ENCODE data around the gene MPZL1. TPM values are rescaled to one million over a fixed set of nuclear protein-coding genes. Genes with fewer than 3 reads are reported as not detected.

Gene MPZL1
- total RNA-seq, 1 experiment from 2014 or later: 71.7 TPM

GRCh38 chr1:167832693-167833092 is 110.9 kb downstream of the MPZL1 start:
- Mint-ChIP-seq H3K4me3 (no peak overlapping the region), H3K27ac (no peak overlapping the region), H3K4me1 (peaks cover 26% of the 10 kb centered on the region), H3K9me3 (no peaks in the 10 kb centered on the region), H3K27me3 (ENCODE audit: low read depth) (no peaks in the 10 kb centered on the region), H3K36me3 (no peaks in the 10 kb centered on the region)
- CTCF ChIA-PET: interaction anchor here (1.8 kb wide), 1 partner anchor 250 kb away, joined by 7 read pairs; no protein-coding TSS in a partner anchor
- peak; percentile 51 for DNase-seq (ENCODE audit: low spot score)
- TF ChIP-seq TEAD4 (CRISPR knock-in tag; IDR thresholded peaks at IDR 0.05) (no peak), MAX (CRISPR knock-in tag; IDR thresholded peaks at IDR 0.05) (no peak), SMAD3 (CRISPR knock-in tag; IDR thresholded peaks at IDR 0.05; ENCODE audit: borderline replicate concordance) (no peak), TP53 (CRISPR knock-in tag; IDR thresholded peaks at IDR 0.05) (no peak), FOXP1 (CRISPR knock-in tag; IDR thresholded peaks at IDR 0.05; ENCODE audit: borderline replicate concordance) (no peak), ETV6 (CRISPR knock-in tag; IDR thresholded peaks at IDR 0.05) (no peak), NR3C1 (CRISPR knock-in tag; conservative IDR thresholded peaks at IDR 0.05; ENCODE audit: low read depth) (no peak), ERG (CRISPR knock-in tag; IDR thresholded peaks at IDR 0.05) (no peak)
- TF ChIP-seq, protein P1, sequence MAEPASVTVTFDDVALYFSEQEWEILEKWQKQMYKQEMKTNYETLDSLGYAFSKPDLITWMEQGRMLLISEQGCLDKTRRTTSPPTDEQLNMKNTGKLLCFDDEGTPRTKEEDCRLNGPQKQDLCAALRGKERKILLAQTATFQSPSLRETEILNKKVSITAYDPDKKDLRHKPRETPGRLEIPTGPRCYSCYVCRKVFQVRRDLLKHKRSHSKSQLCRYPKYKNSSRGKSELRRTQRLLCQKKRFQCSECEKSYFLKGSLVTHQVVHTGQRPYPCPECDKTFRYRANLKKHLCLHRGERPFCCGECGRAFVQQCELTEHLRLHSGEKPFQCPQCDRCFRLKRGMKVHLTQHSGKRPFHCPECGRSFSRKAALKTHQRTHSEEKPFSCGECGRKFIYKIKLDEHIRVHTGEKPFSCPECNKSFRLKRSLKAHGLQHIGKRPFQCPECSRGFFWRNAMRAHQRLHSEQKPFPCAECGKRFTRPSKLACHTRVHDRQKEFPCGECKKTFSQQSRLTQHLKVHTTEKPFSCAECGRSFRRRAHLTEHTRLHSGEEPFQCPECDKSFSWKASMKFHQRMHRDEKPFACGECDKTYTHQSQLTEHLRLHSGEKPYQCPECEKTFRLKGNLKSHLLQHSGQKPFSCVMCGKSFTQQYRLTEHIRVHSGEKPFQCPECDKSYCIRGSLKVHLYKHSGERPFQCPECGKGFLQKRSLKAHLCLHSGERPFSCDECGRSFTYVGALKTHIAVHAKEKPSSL (CRISPR knock-in tag; conservative IDR thresholded peaks at IDR 0.05): no peak
- TF ChIP-seq, protein P2, sequence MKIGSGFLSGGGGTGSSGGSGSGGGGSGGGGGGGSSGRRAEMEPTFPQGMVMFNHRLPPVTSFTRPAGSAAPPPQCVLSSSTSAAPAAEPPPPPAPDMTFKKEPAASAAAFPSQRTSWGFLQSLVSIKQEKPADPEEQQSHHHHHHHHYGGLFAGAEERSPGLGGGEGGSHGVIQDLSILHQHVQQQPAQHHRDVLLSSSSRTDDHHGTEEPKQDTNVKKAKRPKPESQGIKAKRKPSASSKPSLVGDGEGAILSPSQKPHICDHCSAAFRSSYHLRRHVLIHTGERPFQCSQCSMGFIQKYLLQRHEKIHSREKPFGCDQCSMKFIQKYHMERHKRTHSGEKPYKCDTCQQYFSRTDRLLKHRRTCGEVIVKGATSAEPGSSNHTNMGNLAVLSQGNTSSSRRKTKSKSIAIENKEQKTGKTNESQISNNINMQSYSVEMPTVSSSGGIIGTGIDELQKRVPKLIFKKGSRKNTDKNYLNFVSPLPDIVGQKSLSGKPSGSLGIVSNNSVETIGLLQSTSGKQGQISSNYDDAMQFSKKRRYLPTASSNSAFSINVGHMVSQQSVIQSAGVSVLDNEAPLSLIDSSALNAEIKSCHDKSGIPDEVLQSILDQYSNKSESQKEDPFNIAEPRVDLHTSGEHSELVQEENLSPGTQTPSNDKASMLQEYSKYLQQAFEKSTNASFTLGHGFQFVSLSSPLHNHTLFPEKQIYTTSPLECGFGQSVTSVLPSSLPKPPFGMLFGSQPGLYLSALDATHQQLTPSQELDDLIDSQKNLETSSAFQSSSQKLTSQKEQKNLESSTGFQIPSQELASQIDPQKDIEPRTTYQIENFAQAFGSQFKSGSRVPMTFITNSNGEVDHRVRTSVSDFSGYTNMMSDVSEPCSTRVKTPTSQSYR (CRISPR knock-in tag; IDR thresholded peaks at IDR 0.05): no peak
- ATAC-seq: peak; percentile 91
- POLR2A ChIA-PET: no interaction called here

DNA sequence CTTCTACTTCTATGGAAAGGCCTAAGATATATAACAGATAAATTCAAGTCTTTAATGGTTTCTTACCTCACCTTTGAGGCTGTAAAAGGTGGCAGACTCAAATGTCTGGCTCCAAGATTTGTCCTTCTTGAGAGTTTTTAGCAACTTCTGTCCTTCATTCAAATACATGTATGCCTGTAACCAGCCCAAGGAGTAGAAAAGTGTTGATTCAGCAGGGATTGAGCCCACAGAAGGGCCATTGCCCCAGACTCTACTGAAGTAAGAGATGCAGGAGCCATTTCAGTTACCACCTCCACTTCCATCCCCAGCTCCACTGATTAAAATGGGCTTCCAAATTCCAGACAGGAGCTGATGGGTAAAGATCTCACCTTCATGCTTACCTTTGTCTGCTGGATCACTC is 112.1 kb downstream of the MPZL1 start:
- TF ChIP-seq ZNF416 (CRISPR knock-in tag; IDR thresholded peaks at IDR 0.05) (no peak), FOXP1 (CRISPR knock-in tag; IDR thresholded peaks at IDR 0.05; ENCODE audit: borderline replicate concordance) (no peak), FOXJ3 (CRISPR knock-in tag; IDR thresholded peaks at IDR 0.05; ENCODE audit: borderline replicate concordance) (no peak)
- TF ChIP-seq, protein P1 (CRISPR knock-in tag; conservative IDR thresholded peaks at IDR 0.05): no peak
- Mint-ChIP-seq H3K9me3 (no peaks in the 10 kb centered on the region), H3K4me3 (no peak overlapping the region), H3K27ac (no peak overlapping the region), H3K27me3 (ENCODE audit: low read depth) (no peaks in the 10 kb centered on the region), H3K36me3 (no peaks in the 10 kb centered on the region), H3K4me1 (peaks cover 26% of the 10 kb centered on the region)
- ATAC-seq: no peak
- CTCF ChIA-PET: no interaction called here
- no peak for DNase-seq (ENCODE audit: low spot score)
- POLR2A ChIA-PET: no interaction called here

GRCh38 chr1:167836197-167836596 is 114.4 kb downstream of the MPZL1 start:
- H3K27ac Mint-ChIP-seq: no peak overlapping the region
- POLR2A ChIA-PET: no interaction called here
- H3K27me3 Mint-ChIP-seq (ENCODE audit: low read depth): no peaks in the 10 kb centered on the region
- no peaks in the 10 kb centered on the region for H3K9me3 Mint-ChIP-seq
- no peak overlapping the region for H3K4me3 Mint-ChIP-seq
- no peak for ATAC-seq
- DNase-seq (ENCODE audit: low spot score): no peak
- CTCF ChIA-PET: no interaction called here
- H3K36me3 Mint-ChIP-seq: no peaks in the 10 kb centered on the region
- H3K4me1 Mint-ChIP-seq: peaks cover 9% of the 10 kb centered on the region; the same call in 1 of the 2 replicates
- TF ChIP-seq ZBTB21 (CRISPR knock-in tag; IDR thresholded peaks at IDR 0.05; ENCODE audit: borderline replicate concordance): no peak
- TF ChIP-seq, protein P3, sequence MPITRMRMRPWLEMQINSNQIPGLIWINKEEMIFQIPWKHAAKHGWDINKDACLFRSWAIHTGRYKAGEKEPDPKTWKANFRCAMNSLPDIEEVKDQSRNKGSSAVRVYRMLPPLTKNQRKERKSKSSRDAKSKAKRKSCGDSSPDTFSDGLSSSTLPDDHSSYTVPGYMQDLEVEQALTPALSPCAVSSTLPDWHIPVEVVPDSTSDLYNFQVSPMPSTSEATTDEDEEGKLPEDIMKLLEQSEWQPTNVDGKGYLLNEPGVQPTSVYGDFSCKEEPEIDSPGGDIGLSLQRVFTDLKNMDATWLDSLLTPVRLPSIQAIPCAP (CRISPR knock-in tag; IDR thresholded peaks at IDR 0.05): no peak
- TF ChIP-seq, protein P4, sequence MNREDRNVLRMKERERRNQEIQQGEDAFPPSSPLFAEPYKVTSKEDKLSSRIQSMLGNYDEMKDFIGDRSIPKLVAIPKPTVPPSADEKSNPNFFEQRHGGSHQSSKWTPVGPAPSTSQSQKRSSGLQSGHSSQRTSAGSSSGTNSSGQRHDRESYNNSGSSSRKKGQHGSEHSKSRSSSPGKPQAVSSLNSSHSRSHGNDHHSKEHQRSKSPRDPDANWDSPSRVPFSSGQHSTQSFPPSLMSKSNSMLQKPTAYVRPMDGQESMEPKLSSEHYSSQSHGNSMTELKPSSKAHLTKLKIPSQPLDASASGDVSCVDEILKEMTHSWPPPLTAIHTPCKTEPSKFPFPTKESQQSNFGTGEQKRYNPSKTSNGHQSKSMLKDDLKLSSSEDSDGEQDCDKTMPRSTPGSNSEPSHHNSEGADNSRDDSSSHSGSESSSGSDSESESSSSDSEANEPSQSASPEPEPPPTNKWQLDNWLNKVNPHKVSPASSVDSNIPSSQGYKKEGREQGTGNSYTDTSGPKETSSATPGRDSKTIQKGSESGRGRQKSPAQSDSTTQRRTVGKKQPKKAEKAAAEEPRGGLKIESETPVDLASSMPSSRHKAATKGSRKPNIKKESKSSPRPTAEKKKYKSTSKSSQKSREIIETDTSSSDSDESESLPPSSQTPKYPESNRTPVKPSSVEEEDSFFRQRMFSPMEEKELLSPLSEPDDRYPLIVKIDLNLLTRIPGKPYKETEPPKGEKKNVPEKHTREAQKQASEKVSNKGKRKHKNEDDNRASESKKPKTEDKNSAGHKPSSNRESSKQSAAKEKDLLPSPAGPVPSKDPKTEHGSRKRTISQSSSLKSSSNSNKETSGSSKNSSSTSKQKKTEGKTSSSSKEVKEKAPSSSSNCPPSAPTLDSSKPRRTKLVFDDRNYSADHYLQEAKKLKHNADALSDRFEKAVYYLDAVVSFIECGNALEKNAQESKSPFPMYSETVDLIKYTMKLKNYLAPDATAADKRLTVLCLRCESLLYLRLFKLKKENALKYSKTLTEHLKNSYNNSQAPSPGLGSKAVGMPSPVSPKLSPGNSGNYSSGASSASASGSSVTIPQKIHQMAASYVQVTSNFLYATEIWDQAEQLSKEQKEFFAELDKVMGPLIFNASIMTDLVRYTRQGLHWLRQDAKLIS (CRISPR knock-in tag; IDR thresholded peaks at IDR 0.05; ENCODE audit: borderline replicate concordance): no peak
- no peak for TF ChIP-seq ZNF416 (CRISPR knock-in tag; IDR thresholded peaks at IDR 0.05)
- no peak for TF ChIP-seq ZNF263 (CRISPR knock-in tag; IDR thresholded peaks at IDR 0.05; ENCODE audit: low read depth)

All from WTC11 (cell line).